Smooth muscle cell of trachea (primary cell): ENCODE measurements around the gene LINS1. TPM values are rescaled to one million over a fixed set of nuclear protein-coding genes. Genes with fewer than 3 reads are reported as not detected.

ENCODE experiments used
- total RNA-seq: library from RNA; depleted of rRNA; stranded (reverse); fragments of >200 nt; gene quantifications from 2 replicates; pipeline ENCODE4 v1.2.1, GENCODE V29; 2014

Gene LINS1, protein sequence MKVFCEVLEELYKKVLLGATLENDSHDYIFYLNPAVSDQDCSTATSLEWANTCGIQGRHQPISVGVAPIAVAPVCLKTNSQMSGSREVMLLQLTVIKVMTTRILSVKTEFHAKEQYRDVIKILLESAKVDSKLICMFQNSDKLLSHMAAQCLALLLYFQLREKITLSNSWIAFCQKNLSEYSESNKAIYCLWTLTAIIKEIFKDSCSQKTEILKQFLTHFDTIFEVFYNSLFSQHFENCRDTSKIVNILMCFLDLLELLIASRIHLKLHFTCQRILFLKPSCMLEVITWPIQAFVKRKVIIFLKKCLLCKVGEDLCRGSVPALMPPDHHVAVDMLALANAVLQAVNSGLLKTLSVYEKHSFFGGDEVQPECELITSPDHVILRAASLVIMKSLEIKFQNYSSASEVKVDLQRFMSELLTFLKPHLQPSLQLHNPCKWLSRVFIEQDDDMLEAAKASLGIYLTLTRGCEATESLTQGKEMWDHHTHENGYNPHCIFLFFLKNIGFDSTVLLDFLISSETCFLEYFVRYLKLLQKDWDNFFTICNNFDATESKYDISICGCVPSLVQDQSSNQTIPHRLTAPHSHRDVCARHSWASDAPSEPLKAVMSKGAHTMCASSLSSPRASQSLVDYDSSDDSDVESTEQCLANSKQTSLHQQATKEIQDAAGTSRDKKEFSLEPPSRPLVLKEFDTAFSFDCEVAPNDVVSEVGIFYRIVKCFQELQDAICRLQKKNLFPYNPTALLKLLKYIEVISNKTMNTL
- 14.1 and 18.6 TPM in 2 replicates for total RNA-seq

DNA sequence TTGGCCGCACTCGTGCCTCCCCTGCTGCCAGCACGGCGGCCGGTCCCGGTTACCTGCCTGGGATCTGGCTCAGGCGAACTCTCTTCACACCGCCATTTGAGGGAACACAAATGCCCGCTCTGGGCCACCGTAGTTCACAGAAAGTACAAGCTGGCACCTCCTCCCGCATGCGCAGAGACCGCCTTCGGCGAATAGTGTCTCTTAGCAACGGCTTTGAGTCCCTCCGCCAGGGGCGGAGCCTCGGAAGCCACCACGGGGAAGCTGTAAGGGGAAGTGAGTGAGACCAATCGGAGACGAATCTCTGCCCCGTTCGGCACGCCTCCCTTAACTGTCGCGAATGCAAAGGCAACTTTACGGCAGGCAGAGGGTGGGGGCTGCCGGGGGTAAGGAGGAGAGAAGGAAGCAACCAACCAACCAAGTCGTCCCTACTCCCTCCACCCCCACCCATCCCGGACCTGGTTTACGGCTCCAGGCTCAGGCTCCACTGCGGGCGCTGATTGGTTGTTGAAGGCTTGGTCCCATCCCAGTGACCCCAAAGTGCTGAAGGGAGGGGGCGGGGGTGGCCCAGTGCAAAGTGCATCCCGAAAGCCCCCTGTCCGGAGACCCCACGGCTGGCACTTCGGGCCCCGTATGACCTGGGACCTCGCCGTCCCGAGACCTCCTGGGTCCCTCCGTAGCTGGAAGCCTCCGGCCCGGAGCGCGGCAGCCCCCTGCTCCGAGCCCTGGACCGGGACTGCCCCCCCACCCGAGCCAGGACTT lies at the start of gene LINS1, which contains the start of gene ASB7:
LINS1 (minus strand) TSS at position 121 of the 759 bp plus-strand sequence. CDS start 21,342 bp downstream, outside the sequence.
ASB7 (plus strand) TSS at position 526 of the 759 bp plus-strand sequence. CDS start 9,628 bp downstream, outside the sequence.

GRCh38 chr15:100528833-100529428 lies 73.1 kb downstream of the LINS1 start, which contains the start of gene CERS3:
Gene CERS3, minus strand, starts transcription at chr15:100528950. Its CDS starts 27,101 bp downstream, at chr15:100501849.

Other genes with a start within 250 kb of the LINS1 start
- gene CERS3, start 73.2 kb downstream of the LINS1 start, total RNA-seq: not detected in 2 replicates
- 17.6 and 23.7 TPM in 2 replicates for gene ASB7, start 405 bp upstream of the LINS1 start, total RNA-seq